HG02798 (cell line): Measurements from ENCODE around the gene THRB.
A peak's percentile ranks its signal among the peaks of the same experiment; 100 is the strongest.

ENCODE experiments used
- ATAC-seq: cut with Tn5 transposase; IDR thresholded peaks from one replicate; pipeline ENCODE4 v1.9.1; 2021; ENCODE audit warnings: mild to moderate bottlenecking; ENCODE audit not compliant: unreplicated experiment, poor library complexity

Gene THRB

DNA sequence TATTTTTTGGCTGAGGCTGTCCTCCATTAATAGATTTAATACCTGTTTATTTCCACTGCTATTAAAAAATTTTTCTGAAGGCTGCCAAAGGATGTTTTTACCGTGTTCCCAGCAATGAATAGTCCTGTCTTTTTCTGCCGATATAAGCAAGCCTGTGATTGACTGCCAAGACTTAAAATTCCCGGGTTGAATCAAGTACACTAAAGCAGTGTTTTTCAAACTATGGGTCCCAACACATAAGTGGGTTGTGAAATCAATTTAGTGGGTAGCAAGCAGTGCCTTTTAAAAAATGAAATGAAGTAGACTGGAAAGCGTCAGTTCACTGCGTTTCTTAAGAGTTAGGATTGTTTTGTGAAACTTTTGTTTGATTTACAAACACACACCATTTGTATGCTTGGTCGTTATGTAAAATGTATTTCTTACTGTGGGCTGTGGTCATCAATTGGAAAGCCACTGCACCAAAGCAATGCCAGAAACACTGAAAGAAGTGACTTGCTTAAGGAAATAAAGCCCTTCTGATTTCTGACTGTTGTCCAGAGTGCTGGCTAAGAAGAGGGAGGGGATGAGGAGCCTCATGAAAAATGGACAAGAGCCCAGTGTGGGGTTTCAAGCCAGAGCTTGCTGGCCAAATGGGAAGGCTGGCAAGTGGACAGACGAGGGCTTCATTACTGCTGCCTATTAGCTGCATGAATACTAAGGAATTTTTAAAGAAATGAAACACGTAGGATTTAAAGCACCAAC lies 206.0 kb downstream of the THRB start:
- ATAC-seq = no peak

DNA sequence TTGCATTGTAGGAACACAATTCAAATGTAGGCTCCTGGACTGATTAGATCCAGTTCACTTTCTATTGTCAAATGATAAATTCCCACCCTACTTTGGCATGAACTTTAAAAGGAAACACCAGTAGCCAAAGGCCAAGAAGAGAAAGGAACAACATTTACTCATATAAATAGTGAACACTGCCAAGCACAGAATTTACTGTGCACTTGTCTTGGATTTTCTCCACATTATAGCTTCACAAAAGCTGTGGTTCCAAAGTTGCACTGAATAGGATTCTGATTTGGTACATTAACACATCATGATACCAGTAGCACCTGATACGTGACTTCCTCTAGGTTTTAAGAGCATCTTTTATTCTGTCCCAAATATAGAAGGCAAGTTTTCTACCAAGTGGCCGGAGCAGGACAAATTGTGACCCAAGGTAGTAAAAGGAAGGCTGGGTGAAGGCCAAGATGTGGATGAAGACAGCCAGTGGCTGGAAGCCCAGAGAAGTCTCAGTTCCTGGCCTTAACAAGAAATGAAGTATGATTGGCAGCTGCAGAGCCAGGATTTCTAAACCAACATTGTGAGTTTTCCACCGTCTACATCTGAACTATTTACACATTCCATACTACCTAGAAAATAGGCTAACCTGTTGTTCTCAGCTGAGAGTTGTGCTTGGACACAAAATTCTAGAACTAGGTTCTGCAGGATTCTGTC lies 206.7 kb downstream of the THRB start:
- ATAC-seq = no peak

DNA sequence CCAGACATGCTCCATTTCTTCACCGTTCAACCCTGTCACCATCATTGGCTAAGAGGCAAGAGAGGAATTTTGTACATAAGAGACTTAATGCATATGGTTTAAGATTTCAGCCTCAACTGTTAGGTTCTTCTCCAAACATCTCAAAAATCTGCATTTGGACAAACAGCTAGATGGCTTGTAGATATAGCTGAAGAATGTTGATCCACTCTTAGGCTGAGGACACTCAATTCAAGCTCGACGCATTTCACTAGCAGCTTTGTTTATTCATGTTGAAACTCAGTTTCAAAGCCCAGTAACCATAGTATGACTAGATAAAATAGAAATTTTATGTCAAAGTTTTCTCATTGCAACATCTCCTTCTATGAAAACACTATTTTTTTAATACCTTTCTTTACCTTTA lies 208.2 kb downstream of the THRB start:
- ATAC-seq = no peak

DNA sequence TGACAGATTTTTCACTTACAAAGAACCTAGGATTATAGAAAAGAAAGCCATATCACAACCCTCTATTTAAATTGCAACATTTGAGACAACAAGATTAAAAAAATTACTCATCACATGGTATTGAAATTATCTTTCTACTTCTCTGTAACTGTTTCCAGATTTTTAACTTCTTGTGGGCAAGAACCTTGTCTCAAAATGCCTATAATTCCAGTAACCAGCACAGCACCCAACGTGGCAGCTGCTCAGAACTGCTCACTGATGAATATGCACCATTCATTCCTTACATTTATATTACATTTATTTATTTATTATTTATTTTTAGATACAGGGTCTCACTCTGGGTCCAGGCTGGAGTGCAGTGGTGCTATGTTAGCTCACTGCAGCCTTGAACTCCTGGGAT lies 216.1 kb downstream of the THRB start:
- no peak for ATAC-seq

DNA sequence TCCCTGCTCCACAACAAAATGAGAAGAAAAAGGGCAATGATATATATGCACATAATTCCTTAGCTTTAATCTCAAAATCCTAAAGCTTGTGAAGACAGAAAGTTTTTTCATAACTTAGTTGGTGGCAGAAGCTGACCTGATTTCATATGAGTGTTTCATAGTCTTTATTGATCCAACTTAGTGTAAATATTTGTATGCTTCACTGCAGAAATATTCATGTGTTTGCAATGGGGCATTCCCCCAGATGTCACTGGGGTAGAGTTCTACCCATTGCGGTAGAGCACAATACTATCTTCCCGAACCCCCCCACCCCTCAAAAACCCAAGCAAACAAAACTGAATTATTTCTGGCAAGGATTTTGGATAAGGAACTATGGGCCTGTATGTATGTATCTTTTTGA lies 221.2 kb downstream of the THRB start:
- no peak for ATAC-seq

DNA sequence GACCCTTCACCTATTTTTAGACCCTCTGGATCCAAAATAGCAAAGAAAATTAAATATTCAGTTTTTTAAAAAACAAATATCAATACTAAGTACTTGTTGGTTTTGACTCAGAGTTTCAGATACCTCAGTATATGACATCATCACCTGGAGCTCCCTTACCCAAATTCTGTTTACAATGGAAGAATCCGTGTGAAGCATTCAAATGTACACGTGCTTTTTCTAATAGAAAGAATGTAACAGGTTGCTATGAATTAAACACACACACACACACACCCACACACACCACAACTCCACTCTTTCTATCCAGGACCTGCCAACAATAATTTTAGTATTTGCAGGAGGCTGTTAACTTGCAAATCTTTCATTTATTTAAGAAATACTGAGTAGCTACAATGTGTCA lies 221.8 kb downstream of the THRB start:
- ATAC-seq = no peak

DNA sequence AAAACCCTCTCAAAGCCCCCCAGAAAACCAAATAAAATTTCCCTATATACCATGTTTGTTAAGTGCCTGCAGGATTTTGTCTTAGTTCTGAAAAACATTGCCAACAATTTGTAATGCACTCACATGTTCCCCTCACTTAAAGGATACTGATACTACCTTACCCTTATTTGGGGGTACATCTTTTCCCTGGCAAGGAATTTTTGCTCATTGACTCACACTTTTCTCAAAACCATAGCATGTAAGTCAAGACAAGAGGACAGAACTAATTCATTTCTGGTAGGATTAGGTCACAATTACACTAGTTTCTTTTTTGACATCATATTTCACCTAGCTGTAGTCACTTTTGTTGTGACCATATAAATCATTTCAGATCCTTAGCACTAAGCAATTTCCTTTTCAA lies 222.2 kb downstream of the THRB start:
- ATAC-seq = no peak

DNA sequence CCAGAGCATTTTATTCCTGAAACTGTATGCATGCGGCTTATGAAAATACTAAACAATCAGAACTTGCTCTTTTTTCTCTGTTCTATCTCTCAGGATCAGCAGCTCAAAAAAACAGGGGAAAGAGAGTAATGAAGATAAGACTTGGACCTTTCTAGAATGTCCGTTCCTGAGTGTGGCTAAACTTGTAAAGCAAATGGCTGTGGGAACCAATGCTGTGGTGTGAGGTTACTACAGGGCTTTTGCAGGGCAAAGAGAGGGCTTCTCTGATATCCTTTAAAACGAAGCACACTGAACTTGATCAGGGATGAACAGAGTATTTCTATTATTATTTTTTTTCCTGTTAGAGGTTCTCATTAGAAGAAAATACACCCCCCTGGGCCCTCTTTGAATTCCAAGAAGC lies 223.4 kb downstream of the THRB start:
- ATAC-seq = no peak

DNA sequence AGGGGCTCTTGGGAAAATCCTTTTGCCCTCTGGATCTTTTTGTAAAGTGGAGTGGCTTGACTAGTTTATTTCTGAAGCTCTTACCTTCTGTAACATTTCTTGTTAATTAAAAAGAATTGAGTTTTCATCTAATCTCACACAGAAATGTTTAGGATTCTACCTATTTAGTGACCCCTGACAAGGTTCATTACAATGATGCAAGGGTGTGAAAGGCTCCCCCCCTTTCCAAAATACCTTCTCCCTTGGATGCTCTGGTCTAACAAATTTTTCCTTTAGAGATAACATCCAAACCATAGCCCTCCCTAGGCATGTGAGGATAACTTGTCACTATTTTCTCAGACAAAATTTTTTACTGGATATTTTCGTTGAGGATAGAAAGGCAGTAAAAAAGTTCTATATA lies 223.9 kb downstream of the THRB start:
- no peak for ATAC-seq

DNA sequence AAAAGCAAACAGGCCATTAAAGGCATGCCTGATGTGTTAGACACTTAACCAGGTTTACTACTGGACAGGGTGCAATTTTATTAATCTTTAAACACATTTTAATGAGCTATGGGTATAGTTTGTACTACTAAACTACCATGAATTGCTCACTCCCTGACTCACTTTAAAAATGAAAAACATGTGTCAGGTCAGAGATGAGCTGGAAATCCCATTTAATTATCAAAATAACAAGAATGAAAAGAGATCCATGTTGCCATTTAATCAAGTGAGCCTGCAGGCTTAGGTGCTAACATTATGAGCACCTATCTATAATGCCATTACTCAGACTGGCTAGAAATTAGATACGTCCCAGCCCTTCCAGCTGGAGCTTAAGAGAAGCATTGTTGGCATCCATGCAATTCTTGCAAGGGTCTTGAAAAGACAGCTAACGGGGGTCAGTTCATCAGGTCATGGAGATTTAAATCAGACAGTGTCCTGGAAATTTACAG lies 224.4 kb downstream of the THRB start:
- no peak for ATAC-seq

DNA sequence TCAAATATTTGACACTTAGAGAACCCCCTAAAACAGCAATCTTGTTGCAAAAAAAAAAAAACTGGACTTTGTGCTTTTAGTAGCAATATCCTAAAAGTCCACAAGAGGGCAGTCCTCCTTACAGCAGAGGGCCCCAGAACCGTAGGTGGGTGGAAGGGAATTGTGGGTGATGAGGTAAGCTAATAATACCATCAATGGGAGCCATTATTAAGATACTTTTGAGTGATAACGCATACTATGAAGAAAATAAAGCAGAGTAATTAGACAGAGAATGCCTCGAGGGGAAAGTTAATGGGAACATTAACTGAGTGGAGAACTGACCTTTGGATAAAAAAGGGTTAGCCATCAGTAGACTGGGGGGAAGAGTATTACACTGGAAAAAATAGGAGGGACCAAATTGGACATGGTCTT lies 229.9 kb downstream of the THRB start:
- ATAC-seq = peak; percentile 83

DNA sequence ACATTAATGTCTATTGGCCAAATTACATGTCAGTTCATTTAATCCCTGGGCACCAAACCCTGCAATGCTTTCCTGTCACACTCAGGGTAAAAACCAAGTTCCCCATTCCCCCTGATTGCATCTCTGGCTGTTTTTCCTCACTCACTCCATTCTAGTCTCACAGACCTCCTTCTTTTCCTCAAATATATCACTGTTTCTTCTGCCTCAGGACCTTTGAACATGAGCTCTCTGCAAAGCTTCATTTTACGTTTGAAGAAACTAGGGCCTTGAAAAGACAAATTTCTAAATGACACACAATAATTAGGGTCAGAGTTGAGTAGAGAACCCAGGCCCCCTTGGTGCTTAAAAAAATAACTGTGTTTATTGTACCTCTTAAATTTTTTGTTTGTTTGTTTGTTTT lies 230.6 kb downstream of the THRB start:
- no peak for ATAC-seq

DNA sequence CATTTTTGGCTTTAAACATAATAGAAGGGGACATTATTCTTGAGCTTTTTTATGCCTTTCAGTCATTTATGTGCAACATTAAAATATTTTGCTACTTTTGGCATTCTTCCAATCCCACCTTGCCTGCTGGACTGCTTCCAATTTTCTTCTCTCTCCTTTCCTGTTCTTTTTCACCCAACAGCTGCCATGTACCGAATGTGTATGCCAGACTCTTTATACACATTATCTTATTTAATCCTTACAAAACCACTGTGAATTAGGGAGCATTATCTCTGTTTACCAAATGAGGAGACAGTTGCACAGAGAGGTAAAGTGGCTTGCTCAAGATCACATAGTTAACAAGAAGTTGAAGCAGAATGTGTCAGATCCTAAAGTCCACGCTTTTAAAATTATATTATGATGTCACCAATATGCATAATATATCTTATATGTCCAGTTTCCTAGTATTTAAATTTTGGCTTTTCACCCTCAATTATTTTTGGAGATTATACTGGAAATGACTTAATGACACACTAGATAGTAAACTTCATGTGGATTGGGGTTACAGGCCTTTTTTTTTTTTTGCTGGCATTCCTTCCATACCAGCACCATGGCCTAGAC lies 231.5 kb downstream of the THRB start:
- no peak for ATAC-seq

DNA sequence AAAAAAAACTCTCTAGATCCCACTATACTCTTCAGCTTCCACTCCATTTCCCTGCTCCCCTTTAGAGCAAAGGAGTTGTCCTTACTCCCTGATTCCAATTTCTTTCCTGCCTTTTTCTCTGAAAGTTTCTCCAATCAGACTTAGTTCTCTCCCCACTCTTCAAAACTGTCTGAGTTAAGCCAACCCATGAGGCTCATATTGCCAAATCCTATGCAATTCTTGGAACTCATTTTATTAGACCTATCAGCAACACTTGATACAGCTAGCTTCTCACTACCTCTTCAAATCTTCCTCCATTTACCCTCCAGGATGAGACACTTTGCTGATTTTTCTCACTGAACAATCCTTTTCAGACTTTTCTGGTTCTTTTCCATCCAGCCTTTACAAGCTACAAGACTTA lies 233.1 kb downstream of the THRB start:
- no peak for ATAC-seq

DNA sequence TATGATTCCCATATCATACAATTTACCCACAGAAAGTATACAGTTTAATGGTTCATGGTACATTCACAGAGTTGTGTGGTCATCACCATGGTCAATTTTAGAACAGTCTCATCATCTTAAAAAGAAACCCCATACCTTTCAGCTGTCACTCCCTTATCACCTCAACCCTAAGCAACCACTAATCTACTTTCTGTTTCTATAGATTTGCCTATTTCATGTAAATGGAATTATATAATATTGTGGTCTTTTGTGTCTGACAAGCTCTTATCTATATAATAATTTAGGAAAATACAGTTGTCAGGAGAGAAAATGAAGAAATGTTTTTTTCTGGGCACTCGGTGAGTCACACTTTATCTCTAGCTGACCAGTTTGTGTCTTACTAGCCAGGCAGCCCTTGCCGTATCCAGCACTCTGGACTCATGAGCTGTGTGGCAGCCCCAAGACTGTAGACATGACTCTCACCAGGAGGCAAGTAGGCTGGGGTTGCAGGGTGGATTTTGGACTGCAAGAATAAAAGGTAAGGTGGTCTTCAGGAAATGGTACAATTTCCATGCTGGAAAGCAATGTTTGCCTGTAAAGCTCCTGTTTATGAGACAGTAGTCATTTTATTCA lies 234.6 kb downstream of the THRB start:
- no peak for ATAC-seq

DNA sequence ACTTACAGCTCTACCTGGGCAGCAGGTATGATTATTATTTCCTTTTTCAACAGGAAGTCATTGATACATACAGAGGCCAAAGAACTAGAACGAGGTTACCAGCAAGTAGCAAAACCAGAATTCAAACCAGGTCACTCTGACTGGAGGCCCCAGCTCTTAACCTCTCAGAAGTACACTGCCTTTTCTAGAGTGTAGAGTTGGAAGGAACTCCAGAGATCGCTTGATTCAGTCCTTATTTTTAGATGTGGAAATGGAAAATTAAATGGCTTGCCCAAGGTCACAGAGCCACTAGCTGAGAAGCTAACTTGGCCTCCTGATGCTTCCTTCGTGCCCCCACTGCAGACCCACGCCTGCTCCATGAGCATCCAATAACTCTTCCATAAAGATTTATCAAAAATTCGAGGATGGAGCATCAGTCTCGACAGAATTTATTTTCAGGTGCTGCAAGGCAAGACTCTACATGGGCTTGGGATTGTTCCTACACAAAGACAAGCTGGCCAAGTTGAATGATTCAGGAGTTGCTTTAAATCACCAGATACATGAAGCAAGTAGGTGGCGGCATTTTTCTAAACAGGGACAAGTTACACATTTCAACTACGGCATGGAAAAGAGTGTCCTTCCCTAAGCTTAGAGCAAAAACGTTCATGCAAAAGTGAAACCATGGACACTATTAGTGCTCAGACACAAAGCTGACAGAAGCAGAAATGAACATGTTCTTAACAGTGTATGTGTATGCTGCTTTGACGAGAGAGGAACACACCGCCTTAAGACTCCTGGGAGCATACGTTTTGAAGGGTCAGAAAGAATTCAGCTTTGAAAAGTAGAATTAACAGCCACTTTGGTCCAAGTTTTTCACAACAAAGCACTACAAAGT lies 235.7 kb downstream of the THRB start:
- ATAC-seq = no peak

DNA sequence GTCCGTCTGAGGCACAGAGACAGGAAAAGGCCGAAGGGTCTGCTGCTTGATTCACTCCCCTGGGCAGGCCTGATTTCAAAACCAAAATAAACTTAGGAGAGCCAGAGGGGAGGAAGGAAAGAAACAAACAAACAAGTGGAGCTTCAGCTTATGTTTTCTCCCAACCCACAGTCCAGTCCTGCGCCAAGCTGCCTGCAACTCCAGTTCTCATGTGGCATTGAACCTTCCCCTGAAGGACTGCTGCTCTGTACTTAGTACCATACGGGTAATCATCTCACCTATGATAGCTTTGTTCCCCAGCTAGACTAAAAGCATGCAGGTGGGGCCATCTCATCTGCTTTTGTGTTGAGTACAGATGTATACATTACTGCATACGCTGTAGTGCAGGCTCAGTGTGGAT lies 236.4 kb downstream of the THRB start:
- no peak for ATAC-seq

DNA sequence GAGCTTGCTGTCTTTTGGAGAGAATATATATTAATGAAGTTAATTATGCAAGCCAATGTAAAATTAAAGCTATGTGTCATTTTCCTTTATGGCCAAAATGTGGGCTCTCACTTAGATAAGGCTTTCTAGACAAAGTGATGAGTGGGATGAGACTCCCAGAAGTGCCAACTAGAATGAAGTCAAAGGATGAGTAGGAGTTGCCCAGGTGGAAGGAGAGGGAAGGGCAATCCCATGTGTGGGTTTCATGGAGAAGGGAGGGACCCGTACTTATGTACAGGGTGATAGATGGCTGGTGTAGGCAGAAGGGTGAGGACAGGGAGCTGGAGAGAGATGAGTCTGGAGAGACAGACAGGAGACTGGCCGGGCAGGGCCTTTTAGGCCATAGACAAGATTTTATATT lies 239.2 kb downstream of the THRB start:
- ATAC-seq = no peak

DNA sequence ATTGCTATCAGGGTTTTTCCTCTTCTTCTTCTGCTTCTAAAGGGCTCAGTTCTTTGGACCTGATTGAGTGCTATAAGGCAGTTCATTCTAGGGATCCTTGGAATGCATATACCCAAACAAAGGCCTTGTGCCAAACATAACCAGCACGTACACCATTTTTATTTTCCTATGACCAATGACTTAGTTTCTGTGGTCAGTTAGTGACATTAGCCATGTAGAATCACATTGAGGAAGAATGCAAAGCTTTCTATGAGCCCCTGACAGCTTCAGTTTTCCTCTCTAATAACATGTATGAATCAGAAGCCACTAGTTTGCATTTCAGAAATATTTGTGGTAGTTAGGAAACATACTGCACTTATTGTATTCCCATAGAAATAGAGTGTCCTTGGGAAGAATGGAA lies 240.0 kb downstream of the THRB start:
- no peak for ATAC-seq

DNA sequence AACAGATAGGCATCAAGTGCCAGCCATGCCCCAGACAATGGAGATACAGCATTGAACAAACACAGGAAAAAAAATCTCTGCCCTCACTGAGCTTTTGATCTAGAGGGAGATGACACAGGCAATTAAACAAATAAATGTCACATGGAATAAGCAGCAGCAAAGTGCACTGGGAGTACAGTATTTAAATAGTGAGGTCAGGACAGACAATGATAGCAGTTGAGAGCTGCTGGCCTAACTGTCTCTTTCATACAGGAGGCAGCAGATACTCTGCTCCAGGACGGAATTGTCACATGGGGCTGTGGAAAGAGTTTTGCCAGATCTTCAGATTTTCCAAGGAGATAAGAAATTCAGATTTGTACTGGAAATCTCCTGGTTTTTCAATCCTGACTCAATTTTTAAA lies 241.3 kb downstream of the THRB start:
- no peak for ATAC-seq
